Mesenchymal stem cell (in vitro differentiated cells and primary cell): Measurements from ENCODE around the gene GPR45.

Source experiments
- DNase-seq: peaks from one replicate; pipeline ENCODE4 v3.0.0-alpha.2; 2013
- H2AFZ ChIP-seq: one replicate; pipeline ENCODE4 v1.6.1; 2013; ENCODE audit warnings: low read depth, mild to moderate bottlenecking, control low read depth, inconsistent platforms, low read length, moderate library complexity
- H2AK5ac ChIP-seq: 2 replicates; pipeline ENCODE4 v1.6.1; 2013; ENCODE audit warnings: low read length, moderate library complexity, mild to moderate bottlenecking, inconsistent platforms; ENCODE audit not compliant: severe bottlenecking
- H2BK120ac ChIP-seq: one replicate; pipeline ENCODE4 v1.6.1; 2013; ENCODE audit warnings: low read depth, mild to moderate bottlenecking, inconsistent platforms, low read length, moderate library complexity
- H2BK12ac ChIP-seq, 2 experiments: one replicate each; pipeline ENCODE4 v1.6.1; 2013; ENCODE audit warnings: inconsistent platforms in 2 of 2, low read length in 2 of 2, mild to moderate bottlenecking in 2 of 2, moderate library complexity in 2 of 2, control low read depth in 1 of 2
- H2BK15ac ChIP-seq: one replicate; pipeline ENCODE4 v1.6.1; 2013; ENCODE audit warnings: mild to moderate bottlenecking, low read depth, inconsistent platforms; ENCODE audit not compliant: poor library complexity, severe bottlenecking
- H2BK5ac ChIP-seq: 2 replicates; pipeline ENCODE4 v1.6.1; 2013; ENCODE audit warnings: low read depth, mild to moderate bottlenecking, low read length, control low read depth, inconsistent platforms; ENCODE audit not compliant: poor library complexity, severe bottlenecking
- H3K14ac ChIP-seq, 2 experiments: one replicate each; pipeline ENCODE4 v1.6.1; 2013; ENCODE audit warnings: inconsistent platforms in 2 of 2, low read length in 2 of 2, control low read depth in 1 of 2, mild to moderate bottlenecking in 1 of 2, moderate library complexity in 1 of 2
- H3K18ac ChIP-seq, 2 experiments: one replicate each; pipeline ENCODE4 v1.6.1; 2013; ENCODE audit warnings: inconsistent platforms in 2 of 2, low read length in 2 of 2, control low read depth in 1 of 2, low read depth in 1 of 2, mild to moderate bottlenecking in 1 of 2
- H3K23ac ChIP-seq, 2 experiments: one replicate each; pipeline ENCODE4 v1.6.1; 2013; ENCODE audit warnings: inconsistent platforms in 2 of 2, low read length in 2 of 2, mild to moderate bottlenecking in 2 of 2, moderate library complexity in 2 of 2, control low read depth in 1 of 2
- H3K27ac ChIP-seq: 2 replicates; pipeline ENCODE4 v1.5.1; 2013; ENCODE audit warnings: mild to moderate bottlenecking, moderate library complexity, low read length, control low read depth, inconsistent platforms; ENCODE audit not compliant: poor library complexity, severe bottlenecking
- H3K27me3 ChIP-seq, 2 experiments: 2 replicates each; pipeline versions ENCODE4 v1.6.1 to v1.7.0; 2013; ENCODE audit warnings: low read length in 2 of 2, mild to moderate bottlenecking in 2 of 2, moderate library complexity in 2 of 2, control low read depth in 1 of 2, inconsistent platforms in 1 of 2; ENCODE audit not compliant: control insufficient read depth in 1 of 2, insufficient read depth in 1 of 2
- H3K36me3 ChIP-seq, 2 experiments: 2 replicates each; pipeline versions ENCODE4 v1.6.1 to v1.7.0; 2013; ENCODE audit warnings: low read length in 2 of 2, control low read depth in 1 of 2, inconsistent platforms in 1 of 2, low read depth in 1 of 2, mild to moderate bottlenecking in 1 of 2; ENCODE audit not compliant: insufficient read depth in 2 of 2, control insufficient read depth in 1 of 2
- H3K4ac ChIP-seq, 2 experiments: one replicate each; pipeline ENCODE4 v1.6.1; 2013; ENCODE audit warnings: inconsistent platforms in 2 of 2, low read length in 2 of 2, mild to moderate bottlenecking in 2 of 2, moderate library complexity in 2 of 2, control low read depth in 1 of 2, low read depth in 1 of 2
- H3K4me1 ChIP-seq: 2 replicates; pipeline ENCODE4 v1.6.1; 2013; ENCODE audit warnings: low read depth, low read length, control low read depth; ENCODE audit not compliant: control insufficient read depth, insufficient read depth
- H3K4me2 ChIP-seq: 2 replicates; pipeline ENCODE4 v1.6.1; 2013; ENCODE audit warnings: low read length, mild to moderate bottlenecking, inconsistent platforms; ENCODE audit not compliant: poor library complexity, severe bottlenecking
- H3K4me3 ChIP-seq, 2 experiments: 2 replicates each; pipeline versions ENCODE4 v1.5.1 to v1.7.0; 2013; ENCODE audit warnings: low read length in 2 of 2, mild to moderate bottlenecking in 2 of 2, control low read depth in 1 of 2, low read depth in 1 of 2; ENCODE audit not compliant: insufficient read depth in 1 of 2
- H3K79me1 ChIP-seq: replicated peaks from 2 replicates; pipeline ENCODE4 v1.6.1; 2013; ENCODE audit warnings: mild to moderate bottlenecking, control low read depth, low read length, inconsistent platforms; ENCODE audit not compliant: poor library complexity, severe bottlenecking
- H3K9ac ChIP-seq: 2 replicates; pipeline ENCODE4 v1.7.0; 2013; ENCODE audit warnings: mild to moderate bottlenecking, low read length, moderate library complexity
- H3K9me3 ChIP-seq: 2 replicates; pipeline ENCODE4 v1.7.0; 2013; ENCODE audit warnings: mild to moderate bottlenecking, low read length; ENCODE audit not compliant: control insufficient read depth
- H4K8ac ChIP-seq: one replicate; pipeline ENCODE4 v1.6.1; 2013; ENCODE audit warnings: inconsistent platforms, mild to moderate bottlenecking, low read length, moderate library complexity
- H4K91ac ChIP-seq: one replicate; pipeline ENCODE4 v1.6.1; 2013; ENCODE audit warnings: mild to moderate bottlenecking, low read length, inconsistent platforms
- WGBS: methylation state at CpG from one replicate; pipeline ENCODE4 v1.1.7; 2013; ENCODE audit warnings: mixed read lengths; 5-methylcytosine and 5-hydroxymethylcytosine counted together

The GPR45 gene

GRCh38 chr2:105220604-105221003, 20.9 kb upstream of the GPR45 start:
- H3K18ac ChIP-seq, result no peak overlapping the region
- H3K27me3 ChIP-seq, result peaks cover 31 to 43% of the 10 kb centered on the region in 2 experiments
- H3K9me3 ChIP-seq, result no peaks in the 10 kb centered on the region
- H2AFZ ChIP-seq, result no peak overlapping the region
- WGBS, result 93% methylated on average over 3 of the region's 3 CpGs
- H2AK5ac ChIP-seq, result no peak overlapping the region
- H2BK120ac ChIP-seq, result no peak overlapping the region
- no peak overlapping the region for H4K91ac ChIP-seq
- H3K4me1 ChIP-seq, result peaks cover 3% of the 10 kb centered on the region
- DNase-seq, result no peak
- H3K4me2 ChIP-seq, result no peak overlapping the region
- no peak overlapping the region for H4K8ac ChIP-seq
- H2BK15ac ChIP-seq, result no peak overlapping the region
- H3K14ac ChIP-seq, result no peak overlapping the region
- H3K4ac ChIP-seq, result no peak overlapping the region
- H3K9ac ChIP-seq, result no peak overlapping the region
- H3K23ac ChIP-seq, result no peak overlapping the region
- no peaks in the 10 kb centered on the region for H3K79me1 ChIP-seq
- H2BK5ac ChIP-seq, result no peak overlapping the region
- H3K36me3 ChIP-seq, result no peaks in the 10 kb centered on the region
- no peak overlapping the region for H3K27ac ChIP-seq
- H2BK12ac ChIP-seq, result no peak overlapping the region
- no peak overlapping the region for H3K4me3 ChIP-seq

- Histone ChIP-seq H2BK5ac (no peak overlapping the region), H4K8ac (no peak overlapping the region), H3K14ac (no peak overlapping the region), H3K4me2 (no peak overlapping the region), H3K4ac (no peak overlapping the region), H3K4me1 (peaks cover 4% of the 10 kb centered on the region), H3K36me3 (no peaks in the 10 kb centered on the region), H2BK12ac (no peak overlapping the region), H3K27ac (no peak overlapping the region), H3K79me1 (no peaks in the 10 kb centered on the region), H3K23ac (no peak overlapping the region), H3K4me3 (no peak overlapping the region), H2AFZ (no peak overlapping the region), H3K18ac (no peak overlapping the region), H3K9me3 (no peaks in the 10 kb centered on the region), H2BK120ac (no peak overlapping the region), H4K91ac (no peak overlapping the region), H3K9ac (no peak overlapping the region), H2BK15ac (no peak overlapping the region), H3K27me3 (peaks cover 35 to 47% of the 10 kb centered on the region in 2 experiments), H2AK5ac (no peak overlapping the region)
- DNase-seq, result no peak
- 79% methylated on average over 9 of the region's 9 CpGs for WGBS
Observed at GRCh38 chr2:105224444-105224843, 17.1 kb upstream of the GPR45 start.

- Histone ChIP-seq H4K91ac (no peak overlapping the region), H3K14ac (no peak overlapping the region), H3K4ac (no peak overlapping the region), H3K18ac (no peak overlapping the region), H3K4me3 (no peak overlapping the region), H3K27me3 (peaks cover 4 to 9% of the 10 kb centered on the region in 2 experiments), H3K23ac (no peak overlapping the region), H3K27ac (no peak overlapping the region), H3K36me3 (no peaks in the 10 kb centered on the region), H2BK120ac (no peak overlapping the region), H2BK12ac (no peak overlapping the region), H4K8ac (no peak overlapping the region), H3K9ac (no peak overlapping the region), H3K79me1 (no peaks in the 10 kb centered on the region), H3K4me1 (peaks cover 5% of the 10 kb centered on the region), H2AFZ (no peak overlapping the region), H3K9me3 (no peaks in the 10 kb centered on the region), H2BK5ac (no peak overlapping the region), H2BK15ac (no peak overlapping the region), H2AK5ac (no peak overlapping the region), H3K4me2 (no peak overlapping the region)
- DNase-seq, result no peak
- 92% methylated on average over 3 of the region's 3 CpGs for WGBS
Observed at GRCh38 chr2:105231232-105231619, 10.3 kb upstream of the GPR45 start.

GRCh38 chr2:105235388-105236059, 6.0 kb upstream of the GPR45 start:
- no peak overlapping the region for H3K9ac ChIP-seq
- no peaks in the 10 kb centered on the region for H3K79me1 ChIP-seq
- H3K36me3 ChIP-seq, result no peaks in the 10 kb centered on the region
- WGBS, result 20% methylated on average over 12 of the region's 12 CpGs
- H3K27me3 ChIP-seq, result peaks cover 0 to 5% of the 10 kb centered on the region in 2 experiments
- DNase-seq, result peak; percentile 86
- no peak overlapping the region for H3K4ac ChIP-seq
- H2BK15ac ChIP-seq, result no peak overlapping the region
- H2AFZ ChIP-seq, result no peak overlapping the region
- H3K4me1 ChIP-seq, result peaks cover 11% of the 10 kb centered on the region
- H4K8ac ChIP-seq, result no peak overlapping the region
- H3K9me3 ChIP-seq, result no peaks in the 10 kb centered on the region
- no peak overlapping the region for H3K14ac ChIP-seq
- H3K4me2 ChIP-seq, result no peak overlapping the region
- H3K18ac ChIP-seq, result no peak overlapping the region
- no peak overlapping the region for H2BK5ac ChIP-seq
- H2AK5ac ChIP-seq, result no peak overlapping the region
- H3K4me3 ChIP-seq, result no peak overlapping the region
- no peak overlapping the region for H3K27ac ChIP-seq
- H2BK12ac ChIP-seq, result no peak overlapping the region
- no peak overlapping the region for H3K23ac ChIP-seq
- no peak overlapping the region for H4K91ac ChIP-seq
- H2BK120ac ChIP-seq, result no peak overlapping the region
